WTC11 (cell line): Measurements from ENCODE around the gene DPH5. TPM values are rescaled to one million over a fixed set of nuclear protein-coding genes. Genes with fewer than 3 reads are reported as not detected.

Experiments used
- ATAC-seq: fragments of 200-7000 bp; cut with Tn5 transposase; 2 replicates; pipeline ENCODE4 v1.10.0; 2021; ENCODE audit warnings: mild to moderate bottlenecking, moderate library complexity
- CTCF ChIA-PET: fragments of 300-600 bp; sonication (Branson Sonifier 250); formaldehyde crosslinking; loops from one replicate; lab custom pipeline; 2021; ENCODE audit warnings: antibody characterized with exemption; lab: Charles Lee
- POLR2A ChIA-PET: fragments of 350-600 bp; sonication (Branson Sonifier 250); formaldehyde crosslinking; loops from one replicate; lab custom pipeline; 2021; ENCODE audit warnings: antibody characterized with exemption; lab: Charles Lee
- DNase-seq: peaks from one replicate; pipeline ENCODE4 v3.0.0; 2021; ENCODE audit warnings: low spot score
- H3K27ac Mint-ChIP-seq: 2 replicates; pipeline ENCODE4 v1.8.0; 2021; ENCODE audit warnings: mixed read lengths
- H3K27me3 Mint-ChIP-seq: 2 replicates; pipeline ENCODE4 v1.8.0; 2021; ENCODE audit warnings: low read depth, mild to moderate bottlenecking, moderate library complexity, mixed read lengths
- H3K36me3 Mint-ChIP-seq: 2 replicates; pipeline ENCODE4 v1.8.0; 2021; ENCODE audit warnings: mixed read lengths
- H3K4me1 Mint-ChIP-seq: 2 replicates; pipeline ENCODE4 v1.8.0; 2022; ENCODE audit warnings: mixed read lengths
- H3K4me3 Mint-ChIP-seq: 2 replicates; pipeline ENCODE4 v1.8.0; 2021; ENCODE audit warnings: mild to moderate bottlenecking, moderate library complexity, mixed read lengths
- H3K9me3 Mint-ChIP-seq: 2 replicates; pipeline ENCODE4 v1.8.0; 2021; ENCODE audit warnings: mixed read lengths
- ATF1 ChIP-seq: sonication (generic); formaldehyde crosslinking; IDR thresholded peaks from 2 replicates; pipeline ENCODE4 v1.8.1; 2023; ENCODE audit warnings: mild to moderate bottlenecking, moderate library complexity, missing genetic modification reagents
- ATF2 ChIP-seq: sonication (generic); formaldehyde crosslinking; IDR thresholded peaks from 2 replicates; pipeline ENCODE4 v1.8.1; 2022; ENCODE audit warnings: low read depth, missing genetic modification reagents, borderline replicate concordance
- E2F5 ChIP-seq: sonication (generic); formaldehyde crosslinking; IDR thresholded peaks from 2 replicates; pipeline ENCODE4 v1.8.1; 2022; ENCODE audit warnings: mild to moderate bottlenecking, moderate library complexity, missing genetic modification reagents
- EMX1 ChIP-seq: fragments of 250-450 bp; sonication (Bioruptor Pico); IDR thresholded peaks from 2 replicates; pipeline ENCODE4 v1.8.0; 2021; ENCODE audit warnings: mild to moderate bottlenecking
- GTF2I ChIP-seq: fragments of 250-450 bp; sonication (Bioruptor Pico); conservative IDR thresholded peaks from 2 replicates; pipeline ENCODE4 v1.4.0; 2021; ENCODE audit warnings: mild to moderate bottlenecking
- HMGA2 ChIP-seq: fragments of 250-450 bp; sonication (Bioruptor Pico); IDR thresholded peaks from 2 replicates; pipeline ENCODE4 v1.4.0; 2021; ENCODE audit warnings: mild to moderate bottlenecking, moderate library complexity
- MYBL2 ChIP-seq: sonication (generic); formaldehyde crosslinking; IDR thresholded peaks from 2 replicates; pipeline ENCODE4 v1.8.1; 2023; ENCODE audit warnings: mild to moderate bottlenecking, moderate library complexity, missing genetic modification reagents
- NFATC4 ChIP-seq: fragments of 250-450 bp; sonication (Bioruptor Pico); IDR thresholded peaks from 2 replicates; pipeline ENCODE4 v1.9.0; 2021; ENCODE audit warnings: mild to moderate bottlenecking
- NR1H2 ChIP-seq: sonication (generic); formaldehyde crosslinking; IDR thresholded peaks from 2 replicates; pipeline ENCODE4 v1.9.0; 2021; ENCODE audit warnings: mild to moderate bottlenecking, moderate library complexity, missing genetic modification reagents
- NR2C2 ChIP-seq: sonication (generic); formaldehyde crosslinking; IDR thresholded peaks from 2 replicates; pipeline ENCODE4 v1.8.0; 2022; ENCODE audit warnings: mild to moderate bottlenecking, missing genetic modification reagents
- PRRX2 ChIP-seq: fragments of 250-450 bp; sonication (Bioruptor Pico); IDR thresholded peaks from 2 replicates; pipeline ENCODE4 v1.8.0; 2021; ENCODE audit warnings: mild to moderate bottlenecking
- RELA ChIP-seq: sonication (generic); formaldehyde crosslinking; IDR thresholded peaks from 2 replicates; pipeline ENCODE4 v1.8.1; 2022; ENCODE audit warnings: missing genetic modification reagents, mild to moderate bottlenecking, borderline replicate concordance
- SP1 ChIP-seq: sonication (generic); formaldehyde crosslinking; conservative IDR thresholded peaks from 2 replicates; pipeline ENCODE4 v1.8.1; 2022; ENCODE audit warnings: missing genetic modification reagents
- TCF7 ChIP-seq: sonication (generic); formaldehyde crosslinking; IDR thresholded peaks from 2 replicates; pipeline ENCODE4 v1.8.0; 2022; ENCODE audit warnings: mild to moderate bottlenecking, low read depth, missing genetic modification reagents, moderate library complexity
- TEAD1 ChIP-seq: sonication (generic); formaldehyde crosslinking; IDR thresholded peaks from 2 replicates; pipeline ENCODE4 v1.8.0; 2022; ENCODE audit warnings: mild to moderate bottlenecking, missing genetic modification reagents
- TP53 ChIP-seq: sonication (generic); formaldehyde crosslinking; IDR thresholded peaks from 2 replicates; pipeline ENCODE4 v1.8.1; 2023; ENCODE audit warnings: mild to moderate bottlenecking, missing genetic modification reagents
- USF2 ChIP-seq: sonication (generic); formaldehyde crosslinking; IDR thresholded peaks from 2 replicates; pipeline ENCODE4 v1.8.1; 2023; ENCODE audit warnings: mild to moderate bottlenecking, missing genetic modification reagents, moderate library complexity
- ZMAT4 ChIP-seq: fragments of 250-450 bp; sonication (Bioruptor Pico); IDR thresholded peaks from 2 replicates; pipeline ENCODE4 v1.9.0; 2021; ENCODE audit warnings: mild to moderate bottlenecking
- ZNF219 ChIP-seq: sonication (generic); formaldehyde crosslinking; IDR thresholded peaks from 2 replicates; pipeline ENCODE4 v1.8.0; 2023; ENCODE audit warnings: missing genetic modification reagents, mild to moderate bottlenecking, borderline replicate concordance
- ZNF263 ChIP-seq: sonication (generic); formaldehyde crosslinking; IDR thresholded peaks from 2 replicates; pipeline ENCODE4 v1.8.1; 2022; ENCODE audit warnings: low read depth, mild to moderate bottlenecking, moderate library complexity, missing genetic modification reagents
- ZNF396 ChIP-seq: fragments of 250-450 bp; sonication (Bioruptor Pico); IDR thresholded peaks from 2 replicates; pipeline ENCODE4 v1.8.0; 2021; ENCODE audit warnings: mild to moderate bottlenecking, moderate library complexity, borderline replicate concordance
- ZSCAN18 ChIP-seq: fragments of 250-450 bp; sonication (Bioruptor Pico); IDR thresholded peaks from 2 replicates; pipeline ENCODE4 v2.1.2; 2022; ENCODE audit warnings: mild to moderate bottlenecking, moderate library complexity
- total RNA-seq: library from RNA; stranded (reverse); gene quantifications from 3 replicates; pipeline ENCODE4 v1.2.3, GENCODE V29; 2021
- TF ChIP-seq, protein P1 (sequence below): sonication (generic); formaldehyde crosslinking; IDR thresholded peaks from 2 replicates; pipeline ENCODE4 v1.8.0; 2023; ENCODE audit warnings: missing genetic modification reagents
- TF ChIP-seq, protein P2 (sequence below): sonication (generic); formaldehyde crosslinking; IDR thresholded peaks from 2 replicates; pipeline ENCODE4 v1.8.1; 2022; ENCODE audit warnings: mild to moderate bottlenecking, missing genetic modification reagents, moderate library complexity, borderline replicate concordance
- TF ChIP-seq, protein P3 (sequence below): sonication (generic); formaldehyde crosslinking; IDR thresholded peaks from 2 replicates; pipeline ENCODE4 v1.8.1; 2023; ENCODE audit warnings: mild to moderate bottlenecking, missing genetic modification reagents
- TF ChIP-seq, protein P4 (sequence below): sonication (generic); formaldehyde crosslinking; IDR thresholded peaks from 2 replicates; pipeline ENCODE4 v1.8.1; 2023; ENCODE audit warnings: mild to moderate bottlenecking, missing genetic modification reagents
- TF ChIP-seq, protein P5 (sequence below): sonication (generic); formaldehyde crosslinking; IDR thresholded peaks from 2 replicates; pipeline ENCODE4 v1.8.0; 2022; ENCODE audit warnings: mild to moderate bottlenecking, missing genetic modification reagents

DPH5 gene
- total RNA-seq, 1 experiment from 2014 or later: 64.8 TPM

- no peaks in the 10 kb centered on the region for H3K27me3 Mint-ChIP-seq
- H3K27ac Mint-ChIP-seq: no peak overlapping the region
- H3K4me3 Mint-ChIP-seq: peak overlapping the region; percentile 100
- peaks cover 5% of the 10 kb centered on the region for H3K36me3 Mint-ChIP-seq
- DNase-seq (no peak), ATAC-seq (no peak)
- H3K4me1 Mint-ChIP-seq: peaks cover 26% of the 10 kb centered on the region
- H3K9me3 Mint-ChIP-seq: no peaks in the 10 kb centered on the region
- ChIA-PET CTCF (no interaction called here), POLR2A (no interaction called here)
- TF ChIP-seq TCF7 (CRISPR knock-in tag) (no peak), NR1H2 (CRISPR knock-in tag) (no peak), RELA (CRISPR knock-in tag) (no peak), ZNF396 (CRISPR knock-in tag) (no peak), PRRX2 (CRISPR knock-in tag) (no peak), TP53 (CRISPR knock-in tag) (no peak), HMGA2 (CRISPR knock-in tag) (no peak), ATF2 (CRISPR knock-in tag) (no peak), TEAD1 (CRISPR knock-in tag) (no peak), ZMAT4 (CRISPR knock-in tag) (no peak), E2F5 (CRISPR knock-in tag) (no peak), ZNF263 (CRISPR knock-in tag) (no peak), MYBL2 (no peak), ATF1 (no peak), ZNF219 (no peak), EMX1 (CRISPR knock-in tag) (no peak), USF2 (CRISPR knock-in tag) (no peak), SP1 (CRISPR knock-in tag) (no peak)
- TF ChIP-seq, protein P1, sequence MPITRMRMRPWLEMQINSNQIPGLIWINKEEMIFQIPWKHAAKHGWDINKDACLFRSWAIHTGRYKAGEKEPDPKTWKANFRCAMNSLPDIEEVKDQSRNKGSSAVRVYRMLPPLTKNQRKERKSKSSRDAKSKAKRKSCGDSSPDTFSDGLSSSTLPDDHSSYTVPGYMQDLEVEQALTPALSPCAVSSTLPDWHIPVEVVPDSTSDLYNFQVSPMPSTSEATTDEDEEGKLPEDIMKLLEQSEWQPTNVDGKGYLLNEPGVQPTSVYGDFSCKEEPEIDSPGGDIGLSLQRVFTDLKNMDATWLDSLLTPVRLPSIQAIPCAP: no peak
- TF ChIP-seq, protein P2, sequence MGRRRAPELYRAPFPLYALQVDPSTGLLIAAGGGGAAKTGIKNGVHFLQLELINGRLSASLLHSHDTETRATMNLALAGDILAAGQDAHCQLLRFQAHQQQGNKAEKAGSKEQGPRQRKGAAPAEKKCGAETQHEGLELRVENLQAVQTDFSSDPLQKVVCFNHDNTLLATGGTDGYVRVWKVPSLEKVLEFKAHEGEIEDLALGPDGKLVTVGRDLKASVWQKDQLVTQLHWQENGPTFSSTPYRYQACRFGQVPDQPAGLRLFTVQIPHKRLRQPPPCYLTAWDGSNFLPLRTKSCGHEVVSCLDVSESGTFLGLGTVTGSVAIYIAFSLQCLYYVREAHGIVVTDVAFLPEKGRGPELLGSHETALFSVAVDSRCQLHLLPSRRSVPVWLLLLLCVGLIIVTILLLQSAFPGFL (CRISPR knock-in tag): no peak
These were observed 1.7 kb upstream of the DPH5 start for GRCh38 chr1:101027194-101027772.

DNA sequence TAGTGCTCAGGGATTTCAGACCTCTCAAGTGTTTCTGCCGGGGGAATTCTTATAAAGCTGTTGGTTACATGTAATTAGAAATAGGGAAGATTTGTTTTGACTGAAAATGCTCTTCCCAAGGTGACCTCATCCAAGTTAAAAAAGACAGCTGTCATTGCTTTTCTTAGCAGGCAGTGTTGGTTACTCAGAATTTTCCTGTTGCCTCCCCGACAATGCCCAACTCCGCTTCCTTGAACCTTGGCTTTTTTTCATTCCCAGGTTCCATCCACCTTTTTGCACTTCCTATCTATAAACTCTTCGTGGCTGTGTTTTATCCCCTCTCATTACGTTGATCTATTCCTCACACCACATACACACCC lies 825 bp upstream of the DPH5 start:
- no peak for DNase-seq
- CTCF ChIA-PET: no interaction called here
- POLR2A ChIA-PET: no interaction called here
- peaks cover 8% of the 10 kb centered on the region for H3K36me3 Mint-ChIP-seq
- no peak for ATAC-seq
- no peaks in the 10 kb centered on the region for H3K9me3 Mint-ChIP-seq
- H3K27ac Mint-ChIP-seq: peak overlapping the region; percentile 67
- peaks cover 27% of the 10 kb centered on the region for H3K4me1 Mint-ChIP-seq
- H3K27me3 Mint-ChIP-seq: no peaks in the 10 kb centered on the region
- peak overlapping the region; percentile 100 for H3K4me3 Mint-ChIP-seq
- TF ChIP-seq EMX1 (CRISPR knock-in tag) (no peak), NR2C2 (CRISPR knock-in tag) (no peak), NFATC4 (CRISPR knock-in tag) (no peak), SP1 (CRISPR knock-in tag) (no peak), ZSCAN18 (CRISPR knock-in tag) (no peak), GTF2I (CRISPR knock-in tag) (no peak)
- TF ChIP-seq, protein P3, sequence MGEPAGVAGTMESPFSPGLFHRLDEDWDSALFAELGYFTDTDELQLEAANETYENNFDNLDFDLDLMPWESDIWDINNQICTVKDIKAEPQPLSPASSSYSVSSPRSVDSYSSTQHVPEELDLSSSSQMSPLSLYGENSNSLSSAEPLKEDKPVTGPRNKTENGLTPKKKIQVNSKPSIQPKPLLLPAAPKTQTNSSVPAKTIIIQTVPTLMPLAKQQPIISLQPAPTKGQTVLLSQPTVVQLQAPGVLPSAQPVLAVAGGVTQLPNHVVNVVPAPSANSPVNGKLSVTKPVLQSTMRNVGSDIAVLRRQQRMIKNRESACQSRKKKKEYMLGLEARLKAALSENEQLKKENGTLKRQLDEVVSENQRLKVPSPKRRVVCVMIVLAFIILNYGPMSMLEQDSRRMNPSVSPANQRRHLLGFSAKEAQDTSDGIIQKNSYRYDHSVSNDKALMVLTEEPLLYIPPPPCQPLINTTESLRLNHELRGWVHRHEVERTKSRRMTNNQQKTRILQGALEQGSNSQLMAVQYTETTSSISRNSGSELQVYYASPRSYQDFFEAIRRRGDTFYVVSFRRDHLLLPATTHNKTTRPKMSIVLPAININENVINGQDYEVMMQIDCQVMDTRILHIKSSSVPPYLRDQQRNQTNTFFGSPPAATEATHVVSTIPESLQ: no peak
- TF ChIP-seq, protein P4, sequence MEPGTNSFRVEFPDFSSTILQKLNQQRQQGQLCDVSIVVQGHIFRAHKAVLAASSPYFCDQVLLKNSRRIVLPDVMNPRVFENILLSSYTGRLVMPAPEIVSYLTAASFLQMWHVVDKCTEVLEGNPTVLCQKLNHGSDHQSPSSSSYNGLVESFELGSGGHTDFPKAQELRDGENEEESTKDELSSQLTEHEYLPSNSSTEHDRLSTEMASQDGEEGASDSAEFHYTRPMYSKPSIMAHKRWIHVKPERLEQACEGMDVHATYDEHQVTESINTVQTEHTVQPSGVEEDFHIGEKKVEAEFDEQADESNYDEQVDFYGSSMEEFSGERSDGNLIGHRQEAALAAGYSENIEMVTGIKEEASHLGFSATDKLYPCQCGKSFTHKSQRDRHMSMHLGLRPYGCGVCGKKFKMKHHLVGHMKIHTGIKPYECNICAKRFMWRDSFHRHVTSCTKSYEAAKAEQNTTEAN: no peak
- TF ChIP-seq, protein P5, sequence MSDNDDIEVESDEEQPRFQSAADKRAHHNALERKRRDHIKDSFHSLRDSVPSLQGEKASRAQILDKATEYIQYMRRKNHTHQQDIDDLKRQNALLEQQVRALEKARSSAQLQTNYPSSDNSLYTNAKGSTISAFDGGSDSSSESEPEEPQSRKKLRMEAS (CRISPR knock-in tag): no peak
